Activated T-cell treated with anti-CD3 and anti-CD28 coated beads for 1 hour (primary cell): ENCODE data around the gene ACVR2A.

ENCODE experiments used
- DNase-seq: peaks from one replicate; pipeline ENCODE4 v3.0.0-alpha.2; 2020; ENCODE audit warnings: low read depth

Gene ACVR2A

DNA sequence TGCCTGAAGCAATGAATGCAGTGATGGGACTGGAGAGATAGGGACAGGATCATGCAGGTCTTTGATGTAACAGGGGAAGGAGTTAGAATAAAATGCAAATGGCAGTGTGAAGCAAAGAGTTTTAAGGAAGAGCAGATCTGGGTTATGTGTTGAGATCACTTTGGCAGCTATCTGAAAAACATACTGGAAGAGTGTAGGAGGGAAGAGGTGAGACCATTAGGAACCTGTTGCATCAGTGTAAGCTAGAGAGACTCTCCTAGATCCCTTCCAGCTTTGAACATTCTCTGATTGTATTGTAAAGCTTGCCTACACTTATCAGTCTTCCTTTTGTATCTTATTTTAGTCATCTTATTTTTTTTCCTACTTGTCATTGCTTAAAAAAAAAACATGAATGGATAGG, 10.5 kb downstream of the ACVR2A start:
- DNase-seq, result no peak

DNA sequence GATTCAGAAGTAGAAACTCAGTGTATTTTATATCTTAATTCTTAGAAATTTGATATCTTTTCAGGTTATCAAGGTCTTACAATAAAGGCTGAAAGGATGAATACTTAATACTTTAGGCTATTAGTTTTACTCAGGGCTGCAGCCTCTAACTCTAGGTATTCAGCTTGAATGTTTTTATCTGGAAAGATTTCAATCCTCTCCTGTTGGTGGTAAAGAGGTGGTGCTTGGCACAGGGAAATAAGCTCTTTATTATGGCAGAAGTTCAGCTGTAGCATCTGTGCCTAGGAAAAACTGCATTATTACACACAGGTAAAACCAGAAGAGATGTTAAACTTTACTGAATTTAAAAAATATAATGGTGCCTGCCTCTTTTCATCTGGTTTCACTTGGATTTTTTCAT, 11.1 kb downstream of the ACVR2A start:
- no peak for DNase-seq

- DNase-seq, result no peak
These were observed 15.2 kb downstream of the ACVR2A start for GRCh38 chr2:147860009-147860408.

DNA sequence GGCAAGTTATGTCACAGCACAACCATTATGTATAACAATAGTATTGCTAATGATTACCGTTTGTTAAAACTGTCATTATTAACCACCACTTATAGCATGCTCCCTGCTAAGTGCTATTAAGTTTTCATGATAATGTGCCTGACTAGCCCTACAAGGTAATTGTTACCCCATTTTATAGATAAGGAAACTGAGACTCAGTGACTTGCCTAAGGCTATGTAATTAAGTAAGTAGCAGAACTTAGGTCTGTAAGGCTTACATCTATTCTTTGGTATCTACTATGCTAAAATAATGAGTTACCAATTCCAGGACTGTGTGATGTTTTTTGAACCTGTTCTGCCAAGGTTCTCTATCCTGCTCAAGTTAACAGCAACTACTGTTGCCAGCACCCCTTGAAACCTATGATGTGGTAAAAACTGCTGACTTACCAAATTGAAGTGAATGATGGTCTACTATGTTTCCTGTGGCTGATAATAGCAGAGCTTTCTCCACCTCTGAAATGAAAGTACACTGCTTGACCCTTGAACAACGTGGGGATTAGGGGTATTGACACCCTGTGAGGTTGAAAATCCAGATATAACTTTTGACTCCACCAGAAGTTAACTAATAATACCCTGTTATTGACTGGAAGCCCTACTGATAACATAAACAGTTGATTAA, 18.2 kb downstream of the ACVR2A start:
- DNase-seq, result no peak

- no peak for DNase-seq
These were observed 19.0 kb downstream of the ACVR2A start for GRCh38 chr2:147863835-147864234.

DNA sequence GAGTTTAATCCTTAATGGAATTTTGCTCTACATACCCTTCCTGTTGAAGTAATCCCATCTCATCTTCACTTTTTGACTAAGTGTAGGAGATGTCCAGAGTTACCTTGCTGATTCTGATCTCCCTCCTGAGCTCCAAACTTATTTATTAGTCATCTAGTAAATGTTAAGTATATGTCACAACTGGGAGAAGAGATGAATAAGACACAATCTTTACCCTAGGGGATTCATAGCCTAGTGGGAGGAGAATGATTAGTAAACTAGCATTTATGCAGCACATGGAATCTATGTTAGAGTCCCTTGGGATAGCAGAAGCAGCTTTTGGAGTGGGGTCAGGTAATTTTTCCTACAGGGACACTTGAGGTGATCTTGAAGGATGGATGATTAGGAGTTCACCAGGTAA, 20.7 kb downstream of the ACVR2A start:
- DNase-seq, result no peak

DNA sequence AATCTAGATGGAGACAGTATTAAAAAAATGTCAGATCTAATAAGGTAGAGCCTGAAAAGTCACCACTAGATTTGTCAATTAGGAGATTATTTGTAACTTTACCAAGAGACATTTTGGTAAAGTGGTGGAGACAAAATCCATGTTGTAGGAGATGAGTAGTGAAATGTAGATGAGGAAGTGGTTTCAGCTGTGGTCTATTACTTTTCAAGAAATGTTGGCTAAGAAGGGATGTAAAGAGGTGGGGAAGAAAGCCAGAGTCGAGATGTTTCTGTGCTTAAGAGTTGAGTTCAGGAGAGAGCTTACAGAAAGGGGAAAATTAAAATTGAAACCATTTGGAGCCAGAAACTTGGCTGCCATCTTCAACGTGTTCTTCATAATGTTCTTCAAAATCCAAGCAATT, 22.2 kb downstream of the ACVR2A start:
- DNase-seq, result no peak

DNA sequence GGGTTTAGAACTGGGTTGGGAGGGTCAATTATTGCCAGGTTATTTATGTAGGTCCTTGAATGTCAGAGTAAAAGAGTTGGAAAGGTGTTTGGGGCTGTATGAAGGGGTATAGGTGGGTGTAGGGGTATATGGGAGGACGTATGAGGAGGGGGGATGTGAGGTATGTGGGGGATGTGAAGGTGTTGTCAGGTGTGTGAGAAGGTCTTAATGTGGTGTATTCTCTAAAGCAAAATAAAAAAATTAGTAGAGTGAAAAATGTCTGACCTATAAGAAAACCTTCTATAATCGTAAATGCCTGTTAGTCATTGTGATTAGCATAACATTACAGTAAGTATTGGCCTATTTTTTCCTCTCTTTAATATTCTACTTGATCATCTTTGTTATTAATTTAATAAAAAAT, 25.1 kb downstream of the ACVR2A start:
- DNase-seq, result no peak

- no peak for DNase-seq
These were observed 28.1 kb downstream of the ACVR2A start for GRCh38 chr2:147872967-147873366.

GRCh38 chr2:147873859-147874483, 29.1 kb downstream of the ACVR2A start:
- DNase-seq, result no peak

DNA sequence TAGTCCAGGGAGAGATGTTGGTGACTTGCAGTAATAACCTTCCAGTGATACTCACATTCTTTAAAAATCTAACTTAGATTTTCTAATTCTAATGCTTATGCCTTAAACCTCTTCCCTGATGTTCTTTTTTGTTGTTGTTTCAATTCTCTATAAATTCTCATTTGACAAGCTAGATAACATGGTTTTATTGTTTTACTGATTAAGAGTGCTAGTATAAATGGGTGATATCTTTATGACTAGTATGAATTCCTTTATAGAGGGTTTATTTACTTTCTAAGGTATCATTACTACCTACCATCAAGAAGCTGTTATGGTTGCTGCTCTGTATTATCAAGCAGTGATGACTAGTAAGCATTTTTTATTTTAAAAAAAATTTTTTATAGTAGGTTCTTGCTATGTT, 35.0 kb downstream of the ACVR2A start:
- no peak for DNase-seq

GRCh38 chr2:147882631-147883030, 37.8 kb downstream of the ACVR2A start:
- no peak for DNase-seq

- no peak for DNase-seq
These were observed 40.0 kb downstream of the ACVR2A start for GRCh38 chr2:147884830-147885229.

GRCh38 chr2:147886136-147886535, 41.3 kb downstream of the ACVR2A start:
- no peak for DNase-seq

DNA sequence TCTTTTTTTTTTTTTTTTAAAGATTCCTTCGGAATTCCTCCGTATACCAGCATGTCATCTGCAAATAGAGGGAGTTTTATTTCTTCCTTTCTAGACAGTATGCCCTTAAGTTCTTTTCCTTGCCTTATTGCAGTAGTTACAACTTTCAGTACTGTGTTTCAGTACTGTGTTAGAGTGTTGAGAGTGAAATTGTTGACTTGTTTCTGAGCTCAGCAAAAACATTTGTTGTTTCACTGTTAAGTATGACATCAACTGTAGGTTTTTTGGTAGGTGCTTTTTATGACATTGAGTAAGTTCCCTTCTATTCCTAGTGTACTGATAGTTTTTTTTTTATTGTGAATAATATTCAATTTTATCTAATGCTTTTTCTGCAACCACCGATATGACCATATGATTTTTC, 43.9 kb downstream of the ACVR2A start:
- DNase-seq, result no peak

DNA sequence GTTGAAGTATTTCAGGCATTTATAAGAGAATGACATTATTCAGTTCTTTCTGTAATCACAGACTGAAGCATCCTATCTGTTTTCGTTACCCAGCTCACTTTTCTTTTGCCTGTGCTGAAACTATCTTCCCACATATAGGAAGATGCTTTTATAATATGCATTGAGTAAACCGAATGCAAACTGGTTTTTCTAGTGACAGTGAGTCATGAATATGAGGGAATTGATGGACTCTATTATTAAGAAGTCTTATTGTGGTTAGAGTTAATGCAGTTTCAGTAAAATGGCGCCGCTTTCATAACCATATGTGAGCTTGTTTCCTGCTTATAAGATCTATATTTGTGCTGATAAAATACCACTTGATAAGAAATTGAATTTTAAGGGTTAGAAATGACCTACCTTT, 59.2 kb downstream of the ACVR2A start:
- no peak for DNase-seq

DNA sequence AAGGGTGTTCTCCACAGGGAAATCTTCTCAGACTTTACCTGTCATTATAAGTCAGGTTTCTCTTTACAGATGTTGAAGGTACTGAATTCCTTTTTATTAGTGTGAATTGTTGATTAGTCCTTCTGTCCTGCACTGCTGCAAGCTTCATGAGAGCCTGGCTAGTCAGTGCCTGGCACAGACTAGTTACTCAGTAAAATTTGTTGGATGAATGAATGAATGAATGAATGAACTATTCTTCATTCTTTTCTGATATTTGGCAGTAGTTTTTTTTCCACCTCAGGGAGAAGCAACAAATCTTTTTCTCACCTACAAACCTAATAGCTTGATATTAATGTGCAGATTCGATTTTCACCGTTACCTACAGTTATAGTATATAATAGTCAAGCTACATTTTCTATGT, 64.3 kb downstream of the ACVR2A start:
- no peak for DNase-seq

- no peak for DNase-seq
These were observed 66.2 kb downstream of the ACVR2A start for GRCh38 chr2:147910990-147911473.

DNA sequence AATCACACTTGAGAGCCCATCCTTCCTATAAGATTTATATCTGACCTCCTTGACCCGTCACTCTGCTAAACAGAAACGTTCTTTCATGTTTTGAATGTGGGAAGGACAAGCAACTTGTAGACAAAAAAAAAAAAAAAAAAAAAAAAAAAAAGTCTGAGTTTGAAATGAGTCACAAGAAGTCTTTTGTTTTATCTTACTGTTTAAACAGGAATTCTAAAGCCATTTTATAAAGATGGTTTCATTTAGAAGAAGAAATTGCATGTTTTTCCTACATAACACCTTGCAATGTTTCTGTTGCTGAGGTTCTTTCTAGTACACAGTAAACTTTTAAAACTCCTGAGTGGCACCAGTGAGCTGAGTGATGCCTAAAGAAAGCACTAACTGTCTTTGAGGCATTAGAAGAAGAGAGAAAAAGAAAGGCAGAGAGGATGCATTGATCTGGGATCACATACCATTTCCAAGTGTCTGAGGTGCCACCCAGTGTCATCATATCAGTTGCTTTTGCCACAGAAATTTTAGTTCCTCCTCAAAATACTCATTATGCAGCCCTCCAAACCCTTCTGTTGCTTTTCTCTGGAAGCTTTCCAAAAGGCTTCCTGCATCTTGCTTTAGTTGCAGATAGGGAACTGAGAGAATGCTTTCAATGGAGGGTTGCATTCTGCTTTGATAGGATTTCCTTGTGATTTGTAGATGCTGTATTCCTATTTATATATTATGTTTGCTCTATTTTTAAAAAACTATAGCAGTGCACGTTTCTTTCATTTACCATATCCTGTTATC, 69.1 kb downstream of the ACVR2A start:
- DNase-seq, result no peak

GRCh38 chr2:147916067-147916466, 71.2 kb downstream of the ACVR2A start:
- no peak for DNase-seq

DNA sequence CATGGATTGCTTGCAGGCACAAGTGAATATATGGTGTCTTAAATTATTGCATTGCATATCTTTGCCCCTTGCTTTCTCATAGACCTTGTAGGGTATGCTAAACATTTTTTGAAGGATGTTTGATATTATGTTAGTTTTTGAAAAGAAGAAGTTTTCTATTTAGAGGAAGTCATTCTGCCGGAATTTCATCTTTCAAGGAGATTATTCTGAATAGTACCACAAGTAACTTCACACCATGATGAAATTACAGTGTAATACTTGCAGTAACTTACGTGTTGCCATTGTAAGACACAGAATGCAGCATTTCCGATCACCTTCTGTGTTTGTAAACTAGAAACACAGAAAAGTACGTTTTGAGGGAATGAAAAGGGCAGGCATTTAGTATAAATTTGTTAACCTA, 71.9 kb downstream of the ACVR2A start:
- DNase-seq, result no peak

GRCh38 chr2:147917161-147917560, 72.3 kb downstream of the ACVR2A start:
- DNase-seq, result no peak

GRCh38 chr2:147923846-147924245, 79.0 kb downstream of the ACVR2A start:
- DNase-seq, result no peak
